Stimulated activated CD8-positive, alpha-beta memory T cell treated with anti-CD3 and anti-CD28 coated beads, Interleukin-7, amount 100 ng/mL, for 1 hour (primary cell): Measurements from ENCODE around the gene CFAP410.

Experiments used
- DNase-seq, 2 donors: peaks; one replicate each; pipeline ENCODE4 v3.0.0-alpha.2; 2020; ENCODE audit warnings: low read depth in 2 of 2

CFAP410 gene

DNA sequence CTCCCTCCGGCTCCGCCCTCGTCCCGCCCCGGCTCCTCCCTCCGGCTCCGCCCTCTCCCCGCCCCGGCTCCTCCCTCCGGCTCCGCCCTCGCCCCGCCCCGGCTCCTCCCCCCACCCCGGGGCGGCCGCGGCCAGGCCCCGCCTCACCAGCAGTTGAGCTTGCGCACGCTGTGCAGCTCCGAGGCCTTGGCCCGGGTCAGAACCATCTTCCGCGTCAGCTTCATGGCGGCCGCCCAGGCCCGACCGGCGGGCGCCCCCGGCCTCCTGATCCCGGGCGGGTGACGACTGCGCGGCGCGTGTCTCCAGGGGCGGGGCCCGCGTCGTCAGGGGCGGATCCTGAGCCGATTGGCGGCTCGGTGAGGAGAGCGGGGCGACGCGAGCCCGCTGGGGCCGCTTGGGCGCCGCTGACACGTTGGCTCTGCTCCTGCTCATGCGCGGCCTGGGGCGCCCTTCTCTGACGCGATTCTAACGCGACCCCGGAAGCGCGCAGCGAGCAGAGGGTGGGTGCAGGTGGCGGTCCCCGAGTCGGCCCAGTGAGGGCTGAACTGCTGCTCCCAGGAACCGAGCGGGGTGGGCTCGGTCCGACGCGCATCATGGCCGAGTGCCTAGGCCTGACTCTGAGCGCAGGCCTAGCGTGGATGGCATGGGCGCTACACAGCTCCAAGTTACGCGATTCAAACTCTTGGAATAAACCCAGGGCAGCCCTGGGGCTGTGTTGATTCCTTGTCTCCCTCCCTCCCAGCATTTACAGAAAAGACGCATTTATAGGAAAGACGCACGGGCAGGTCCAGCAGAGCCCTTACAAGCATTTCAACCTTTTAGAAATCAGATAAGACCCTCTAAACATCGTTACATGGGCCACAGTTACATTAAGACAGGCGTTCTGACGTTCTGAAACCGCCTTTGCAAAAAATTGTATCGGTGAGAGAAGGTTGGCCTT, at the start of gene CFAP410:
CFAP410 (minus strand) TSS at position 420 of the 940 bp plus-strand sequence; CDS start at position 224, 196 bp downstream.
- DNase-seq: peak; percentile 88 to 89

DNA sequence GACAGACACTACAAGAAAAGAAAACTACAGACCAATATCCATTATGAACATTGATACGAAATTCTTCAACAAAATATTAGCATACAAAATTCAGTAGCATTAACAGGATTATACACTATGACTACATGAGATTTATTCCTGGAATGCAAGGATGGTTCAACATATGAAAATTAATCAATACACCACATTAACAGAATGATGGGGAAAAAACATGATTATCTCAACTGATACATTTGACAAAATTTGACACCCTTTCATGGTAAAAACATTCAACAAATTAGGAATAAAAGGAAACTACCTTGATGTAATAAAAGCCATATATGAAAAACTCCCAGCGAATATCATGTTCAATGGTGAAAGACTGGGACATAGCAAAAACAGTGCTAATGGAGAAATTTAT, 45.8 kb upstream of the CFAP410 start:
- no peak for DNase-seq

DNA sequence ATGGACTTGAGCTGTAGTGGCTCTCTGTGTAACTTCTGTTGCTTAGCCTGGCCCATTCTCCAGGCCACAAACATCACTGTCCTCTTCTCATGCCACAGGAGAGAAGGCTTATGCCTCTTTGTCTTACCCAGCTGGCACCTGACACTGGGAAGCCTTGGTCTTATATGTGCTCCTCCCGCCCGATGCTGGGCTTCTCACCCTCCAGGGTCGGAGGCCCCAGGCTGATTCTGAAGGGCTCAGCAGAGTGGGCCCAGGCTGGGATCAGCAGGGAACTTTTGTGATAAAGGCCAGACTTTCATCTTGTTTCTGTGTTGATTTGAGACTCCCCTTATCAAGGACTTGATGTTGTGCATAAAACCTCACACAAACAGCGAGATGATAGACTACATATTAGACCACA, 44.0 kb upstream of the CFAP410 start:
- no peak for DNase-seq

DNA sequence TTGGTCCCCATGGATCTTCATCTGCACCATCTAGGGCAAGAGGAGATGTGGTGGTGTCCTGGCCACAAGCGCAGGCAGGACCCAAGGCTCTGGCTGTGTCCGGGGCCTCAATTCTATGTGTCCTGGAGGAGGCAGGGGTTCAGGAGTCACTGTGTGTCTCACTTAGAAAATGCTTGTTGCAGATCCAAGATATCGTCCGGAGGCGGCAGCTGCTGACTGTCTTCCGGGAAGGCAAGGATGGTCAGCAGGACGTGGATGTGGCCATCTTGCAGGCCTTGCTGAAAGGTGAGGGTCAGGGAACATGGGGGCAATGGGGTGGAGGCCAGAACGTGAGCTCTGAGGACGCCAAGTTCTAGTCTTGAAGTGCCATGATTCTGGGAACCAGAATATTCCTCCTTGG, 43.3 kb upstream of the CFAP410 start:
- DNase-seq: no peak

DNA sequence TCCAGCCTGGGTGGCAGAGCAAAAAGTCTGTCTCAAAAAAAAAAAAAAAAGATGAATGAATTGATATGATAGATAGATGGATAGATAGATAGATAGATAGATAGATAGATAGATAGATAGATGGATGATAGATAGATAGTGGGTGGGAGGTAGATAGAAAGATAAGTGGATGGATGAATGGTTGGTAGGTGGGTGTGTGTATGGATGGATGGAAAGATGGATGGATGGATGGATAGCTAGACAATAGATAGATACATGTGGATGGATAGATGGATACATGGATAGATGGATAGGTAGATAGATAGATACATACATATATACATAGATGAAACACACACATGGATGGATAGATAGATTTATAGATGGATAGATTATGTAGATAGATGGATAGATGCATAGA, 42.7 kb upstream of the CFAP410 start:
- DNase-seq: no peak

DNA sequence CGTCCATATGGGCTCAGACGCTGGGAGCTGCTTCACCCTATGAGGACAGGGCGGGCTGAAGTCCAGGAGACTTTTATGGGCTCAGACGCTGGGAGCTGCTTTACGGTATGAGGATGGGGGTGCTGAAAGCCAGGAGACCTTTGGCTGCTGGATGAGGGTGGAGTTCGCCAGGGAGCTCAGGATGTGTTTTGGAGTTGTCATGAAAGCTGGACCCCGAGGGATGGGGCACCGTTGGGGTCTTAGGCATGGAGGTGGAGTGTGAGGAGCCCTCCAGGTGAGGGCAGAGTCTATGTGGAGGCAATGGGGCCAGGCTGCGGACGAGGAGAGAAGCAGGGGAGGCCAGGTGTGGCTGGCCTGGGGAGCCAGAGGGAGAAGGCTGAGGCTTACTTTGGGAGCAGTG, 41.7 kb upstream of the CFAP410 start:
- no peak for DNase-seq

DNA sequence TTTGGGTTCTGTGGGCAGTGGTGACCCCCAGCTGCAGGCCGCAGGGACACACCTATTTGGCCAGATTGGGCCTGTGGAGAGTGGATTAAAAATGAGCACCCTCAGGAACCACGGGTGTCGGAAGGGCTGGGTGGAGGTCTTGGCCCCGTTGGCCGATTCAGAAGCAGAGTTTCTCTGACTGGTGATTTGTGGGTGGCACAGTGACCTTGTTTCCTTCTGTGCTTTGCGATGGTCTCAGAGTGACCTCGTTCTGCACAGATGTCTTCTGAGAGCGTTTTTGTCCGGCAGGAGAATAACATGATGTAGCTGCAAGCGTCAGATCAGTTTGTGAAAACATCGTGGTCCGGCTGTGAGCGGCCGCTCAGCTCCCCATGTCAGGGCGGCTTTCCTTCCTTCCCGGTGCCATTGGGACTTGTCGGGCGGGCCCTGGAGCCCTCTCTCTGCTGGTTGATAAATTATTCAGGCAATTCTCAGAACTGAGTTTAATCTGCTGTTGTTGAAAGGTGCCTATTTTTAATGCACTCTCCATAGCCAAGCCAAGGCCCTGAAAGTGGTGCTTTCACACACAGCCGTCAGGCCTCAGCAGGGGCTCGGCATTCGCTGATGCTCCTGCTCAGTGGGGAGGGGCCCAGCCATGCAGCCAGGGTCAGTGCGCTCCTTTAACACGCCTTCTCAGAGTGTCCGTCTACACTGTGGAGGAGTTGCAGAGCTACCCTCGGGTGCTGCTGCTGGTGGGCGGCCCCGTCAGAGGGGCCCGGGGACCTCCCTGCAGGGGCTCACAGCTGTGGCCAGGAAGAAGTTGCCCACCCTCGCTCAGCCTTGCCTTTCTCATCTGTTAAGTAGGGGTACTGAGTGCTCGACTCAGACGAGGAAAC, 41.0 kb upstream of the CFAP410 start:
- DNase-seq: no peak

DNA sequence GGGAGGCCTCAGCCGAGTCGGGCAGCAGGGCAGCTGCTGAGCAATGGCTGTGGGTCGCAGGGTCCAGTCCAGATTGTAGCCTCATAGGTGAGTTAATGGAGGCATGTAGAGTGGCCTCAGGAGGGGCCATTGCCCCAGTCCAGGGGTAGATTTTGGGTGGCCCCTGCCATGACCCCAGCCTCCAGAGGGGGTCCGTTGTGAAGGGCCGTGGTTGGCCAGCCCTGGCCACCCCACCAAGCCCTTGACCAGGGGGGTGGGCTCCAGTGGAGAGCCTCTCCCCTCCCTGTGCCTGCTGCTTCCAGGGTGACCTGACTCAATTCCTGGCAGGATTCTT, 40.3 kb upstream of the CFAP410 start:
- DNase-seq: no peak

DNA sequence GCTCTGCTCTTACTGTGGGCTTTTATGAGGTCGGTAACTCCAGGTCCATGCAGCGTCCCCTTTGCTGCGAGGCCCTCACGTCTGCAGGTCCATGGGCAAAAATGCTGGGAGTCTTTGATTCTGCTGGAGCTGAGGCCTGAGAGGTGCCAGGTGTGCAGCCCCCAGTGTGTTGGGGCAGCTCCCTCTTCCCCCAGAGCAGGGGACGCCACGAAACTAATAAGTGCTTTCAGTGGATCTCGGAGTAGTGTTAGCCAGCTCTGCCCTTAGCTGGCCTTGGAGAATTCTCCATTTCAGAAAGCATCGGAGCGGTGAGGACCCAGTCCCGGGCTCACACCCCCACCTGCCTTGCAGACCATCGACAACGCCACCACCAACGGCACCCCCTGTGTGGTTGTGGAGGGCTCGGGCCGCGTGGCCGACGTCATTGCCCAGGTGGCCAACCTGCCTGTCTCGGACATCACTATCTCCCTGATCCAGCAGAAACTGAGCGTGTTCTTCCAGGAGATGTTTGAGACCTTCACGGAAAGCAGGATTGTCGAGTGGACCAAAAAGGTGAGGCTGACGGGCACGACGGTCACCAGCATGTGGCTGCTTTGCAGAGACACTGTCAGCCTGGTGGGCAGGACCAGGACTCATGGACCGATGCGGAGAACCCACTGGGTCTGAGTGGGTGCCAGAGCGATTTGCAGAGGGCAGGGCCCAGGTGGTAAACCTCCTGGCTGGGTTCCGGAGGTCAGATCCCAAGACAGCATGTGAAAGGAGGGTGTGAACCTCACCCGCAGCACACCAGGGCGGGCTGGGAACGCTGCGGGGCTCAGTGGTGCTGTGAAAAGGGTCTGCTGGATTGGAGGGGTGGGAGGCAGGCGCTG, 39.7 kb upstream of the CFAP410 start:
- DNase-seq: no peak

DNA sequence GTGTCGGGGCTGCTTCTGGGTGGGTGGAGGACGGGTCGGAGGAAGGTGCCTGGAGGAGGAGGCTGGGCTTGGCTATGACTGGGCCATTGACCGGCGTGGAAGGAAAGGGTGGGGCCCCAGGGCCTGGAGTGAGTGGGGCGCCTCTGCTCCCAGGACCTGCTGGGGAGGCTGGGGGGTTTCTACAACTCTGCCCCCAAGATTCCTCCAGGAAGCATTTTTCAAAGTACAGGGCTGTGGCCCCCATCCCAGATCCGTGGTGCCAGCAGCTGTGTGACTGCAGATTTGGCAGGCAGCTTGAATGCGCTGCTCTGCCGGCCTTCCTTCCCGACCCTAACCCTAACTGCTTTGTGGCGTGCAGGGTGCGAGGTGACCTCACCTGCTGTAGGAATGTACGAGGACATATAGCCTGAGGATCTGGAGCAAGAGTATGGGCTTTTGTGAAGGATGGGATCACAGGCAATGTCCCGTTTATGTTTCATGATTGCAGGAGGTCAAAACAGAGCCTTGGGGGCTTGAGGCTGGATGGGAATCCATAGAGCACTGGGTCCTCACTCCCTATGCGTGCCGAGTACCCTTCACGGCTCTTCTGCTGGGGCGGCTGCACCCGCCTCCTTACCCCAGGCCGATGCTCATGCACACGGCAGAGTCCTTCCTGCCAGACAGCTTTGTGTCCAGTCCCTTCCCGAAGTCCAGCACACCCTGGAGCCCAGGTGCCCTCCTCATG, 38.9 kb upstream of the CFAP410 start:
- DNase-seq: no peak

DNA sequence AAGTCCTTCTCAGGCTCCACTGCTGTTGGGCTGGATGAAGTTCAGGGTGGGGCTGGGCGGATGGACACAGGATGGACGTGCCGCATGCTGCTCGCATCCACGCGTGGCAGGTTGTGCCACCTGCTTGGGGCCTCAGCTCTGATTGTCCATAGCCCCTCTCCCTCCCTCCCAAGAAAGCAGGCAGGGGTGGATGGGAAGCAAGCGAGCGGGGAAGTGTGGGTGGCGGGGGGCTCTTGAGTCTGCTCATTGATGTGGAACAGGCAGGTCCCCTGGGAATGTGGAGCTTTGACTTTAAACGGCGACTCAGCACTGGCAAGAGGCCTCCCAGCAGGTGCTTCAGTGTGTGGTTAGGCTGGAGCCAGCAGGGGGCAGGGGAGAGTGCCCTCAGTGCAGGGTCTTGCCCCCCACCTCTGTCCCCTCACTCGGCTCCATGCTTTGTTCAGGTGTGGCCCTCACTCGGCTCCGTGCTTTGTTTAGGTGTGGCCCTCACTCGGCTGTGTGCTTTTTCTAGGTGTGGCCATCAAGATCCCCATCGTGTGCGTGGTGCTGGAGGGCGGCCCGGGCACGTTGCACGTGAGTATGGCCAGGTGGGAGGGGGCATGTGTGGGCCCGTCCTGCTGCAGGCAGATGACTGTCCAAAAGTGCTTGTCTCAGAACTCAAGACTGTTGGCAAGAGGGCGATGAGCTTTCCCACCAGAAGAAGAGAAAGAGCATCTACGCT, 38.2 kb upstream of the CFAP410 start:
- no peak for DNase-seq

DNA sequence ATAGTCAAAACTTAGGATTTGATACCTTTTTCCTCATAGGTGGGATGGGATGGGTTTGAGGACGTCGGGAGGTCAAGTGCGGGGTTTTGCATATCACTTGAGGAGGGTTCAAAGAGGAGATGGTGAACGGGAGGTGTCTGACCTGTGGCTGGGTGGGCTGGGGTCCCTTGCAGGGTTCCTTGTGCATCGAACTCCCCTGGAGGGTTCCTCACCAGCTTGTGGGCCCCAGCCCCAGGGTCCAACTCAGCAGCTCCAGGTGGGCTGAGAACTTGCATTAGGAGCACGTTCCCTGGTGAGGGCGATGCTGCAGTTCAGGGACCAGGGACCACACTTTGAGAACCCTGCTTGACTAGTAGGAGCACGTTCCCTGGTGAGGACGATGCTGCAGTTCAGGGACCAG, 37.4 kb upstream of the CFAP410 start:
- DNase-seq: no peak

DNA sequence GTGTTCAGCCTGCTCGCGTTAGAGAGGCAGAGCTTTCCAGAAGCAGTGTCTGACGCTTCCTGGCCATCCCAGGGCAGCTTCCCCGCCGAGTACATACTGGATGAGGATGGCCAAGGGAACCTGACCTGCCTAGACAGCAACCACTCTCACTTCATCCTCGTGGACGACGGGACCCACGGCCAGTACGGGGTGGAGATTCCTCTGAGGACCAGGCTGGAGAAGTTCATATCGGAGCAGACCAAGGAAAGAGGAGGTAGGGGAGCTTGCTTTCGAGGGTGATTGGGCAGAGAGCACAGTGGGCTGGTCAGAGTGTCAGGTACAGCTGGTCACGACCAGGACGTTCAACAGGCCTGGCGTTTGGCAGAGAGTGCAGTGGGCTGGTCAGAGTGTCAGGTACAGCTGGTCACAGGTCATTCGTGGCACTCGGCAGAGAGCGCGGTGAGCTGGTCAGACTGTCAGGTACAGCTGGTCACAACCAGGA, 36.6 kb upstream of the CFAP410 start:
- no peak for DNase-seq

DNA sequence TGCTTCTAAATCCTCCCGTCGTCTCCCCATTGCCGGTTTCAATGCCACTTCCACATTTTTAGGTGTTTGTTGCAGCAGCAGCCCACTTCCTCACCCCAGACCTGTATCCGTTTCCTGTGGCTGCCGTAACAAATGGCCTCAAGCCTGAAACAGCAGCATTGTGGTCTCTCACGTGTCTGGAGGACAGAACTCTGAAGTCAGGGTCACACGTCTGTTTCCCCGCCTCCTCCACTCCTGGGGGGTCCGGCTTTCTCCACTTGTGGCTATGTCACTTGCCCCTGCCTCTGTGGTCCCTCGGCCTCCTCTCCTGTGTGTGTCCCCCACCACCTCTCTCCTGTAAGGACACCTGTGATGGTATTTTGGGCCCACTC, 36.1 kb upstream of the CFAP410 start:
- DNase-seq: no peak

DNA sequence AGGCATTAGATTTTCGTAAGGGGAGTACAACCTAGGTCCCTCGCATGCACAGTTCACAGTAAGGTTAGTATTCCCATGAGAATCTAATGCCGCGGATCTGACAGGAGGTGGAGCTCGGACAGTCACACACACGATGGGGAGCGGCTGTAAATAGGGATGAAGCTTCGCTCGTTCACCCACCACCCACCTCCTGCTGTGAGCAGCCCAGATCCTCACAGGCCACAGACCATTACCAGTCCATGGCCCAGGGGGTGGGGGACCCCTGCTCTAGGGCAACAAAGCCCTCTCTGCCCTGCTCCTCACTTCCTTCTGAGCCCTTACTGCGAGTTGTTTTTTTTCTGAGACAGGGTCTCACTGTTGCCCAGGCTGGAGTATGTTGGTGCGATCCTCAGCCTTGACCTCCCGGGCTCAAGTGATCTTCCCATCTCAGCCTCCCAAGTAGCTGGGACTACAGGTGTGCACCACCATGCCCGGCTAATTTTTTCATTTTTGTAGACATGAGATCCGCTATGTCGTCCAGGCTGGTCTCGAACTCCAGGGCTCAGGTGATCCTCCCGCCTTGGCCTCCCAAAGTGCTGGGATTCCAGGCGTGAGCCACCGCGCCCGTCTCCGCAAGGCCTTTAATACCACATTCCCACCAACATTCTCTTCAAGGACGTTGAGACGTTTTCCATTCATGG, 35.6 kb upstream of the CFAP410 start:
- DNase-seq: no peak

DNA sequence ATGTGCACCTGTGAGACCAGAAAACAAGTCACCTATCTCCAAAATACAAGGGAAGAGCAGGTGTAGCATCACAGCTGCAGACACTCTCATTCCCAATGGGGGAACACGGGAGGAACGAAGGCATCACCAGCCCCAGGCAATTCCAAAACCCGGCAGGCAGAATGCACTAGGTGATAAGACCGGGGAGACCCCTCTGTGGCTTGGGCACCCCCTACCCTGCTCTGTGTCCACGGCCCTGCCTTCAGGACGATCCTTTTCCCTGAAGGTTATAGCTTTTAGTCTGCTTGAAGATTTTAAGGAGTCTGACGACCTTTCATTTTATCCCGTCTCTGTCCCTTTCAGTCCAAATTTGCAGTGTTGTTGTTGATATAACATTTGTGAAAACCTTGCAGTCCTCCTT, 33.4 kb upstream of the CFAP410 start:
- no peak for DNase-seq

DNA sequence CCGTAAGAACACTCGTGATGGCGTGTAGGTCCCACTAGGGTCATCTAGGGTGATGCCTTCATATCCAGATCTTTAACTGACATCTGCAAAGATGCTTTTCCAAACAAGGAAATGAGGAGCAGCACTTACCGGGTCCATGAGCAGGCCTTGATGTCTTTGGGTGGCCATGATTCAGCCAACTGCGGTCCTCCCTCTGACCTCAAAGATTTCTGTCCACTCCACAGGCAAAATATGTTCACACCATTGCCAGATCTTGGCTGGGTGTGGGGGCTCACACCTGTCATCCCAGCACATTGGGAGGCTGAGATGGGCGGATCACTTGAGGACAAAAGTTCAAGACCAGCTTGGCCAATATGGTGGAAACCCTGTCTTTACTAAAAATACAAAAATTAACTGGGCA, 32.4 kb upstream of the CFAP410 start:
- no peak for DNase-seq

DNA sequence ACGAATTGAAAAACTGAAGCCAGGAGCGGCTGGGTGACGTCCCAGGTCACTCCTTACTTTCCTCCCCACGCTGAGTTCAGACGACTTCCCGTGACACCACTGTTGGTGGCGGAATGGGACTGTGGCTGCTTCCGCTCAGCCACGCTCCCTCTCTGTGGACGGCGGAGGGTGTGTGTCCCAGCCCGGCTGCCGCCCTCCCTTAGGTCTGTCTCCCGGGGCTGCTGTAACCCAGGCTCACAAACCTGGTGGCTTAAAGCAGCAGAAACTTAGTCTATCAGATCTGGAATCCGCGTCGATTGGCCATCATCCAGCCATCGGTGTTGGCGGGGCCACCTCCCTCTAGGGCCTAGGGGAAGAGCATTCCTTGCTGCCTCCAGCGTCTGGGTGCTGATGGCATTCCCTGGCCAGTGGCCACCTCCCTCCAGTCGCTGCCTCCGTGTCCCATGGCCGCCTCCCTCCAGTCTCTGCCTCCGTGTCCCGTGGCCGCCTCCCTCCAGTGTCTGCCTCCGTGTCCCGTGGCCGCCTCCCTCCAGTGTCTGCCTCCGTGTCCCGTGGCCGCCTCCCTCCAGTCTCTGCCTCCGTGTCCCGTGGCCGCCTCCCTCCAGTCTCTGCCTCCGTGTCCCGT, 31.7 kb upstream of the CFAP410 start:
- no peak for DNase-seq

DNA sequence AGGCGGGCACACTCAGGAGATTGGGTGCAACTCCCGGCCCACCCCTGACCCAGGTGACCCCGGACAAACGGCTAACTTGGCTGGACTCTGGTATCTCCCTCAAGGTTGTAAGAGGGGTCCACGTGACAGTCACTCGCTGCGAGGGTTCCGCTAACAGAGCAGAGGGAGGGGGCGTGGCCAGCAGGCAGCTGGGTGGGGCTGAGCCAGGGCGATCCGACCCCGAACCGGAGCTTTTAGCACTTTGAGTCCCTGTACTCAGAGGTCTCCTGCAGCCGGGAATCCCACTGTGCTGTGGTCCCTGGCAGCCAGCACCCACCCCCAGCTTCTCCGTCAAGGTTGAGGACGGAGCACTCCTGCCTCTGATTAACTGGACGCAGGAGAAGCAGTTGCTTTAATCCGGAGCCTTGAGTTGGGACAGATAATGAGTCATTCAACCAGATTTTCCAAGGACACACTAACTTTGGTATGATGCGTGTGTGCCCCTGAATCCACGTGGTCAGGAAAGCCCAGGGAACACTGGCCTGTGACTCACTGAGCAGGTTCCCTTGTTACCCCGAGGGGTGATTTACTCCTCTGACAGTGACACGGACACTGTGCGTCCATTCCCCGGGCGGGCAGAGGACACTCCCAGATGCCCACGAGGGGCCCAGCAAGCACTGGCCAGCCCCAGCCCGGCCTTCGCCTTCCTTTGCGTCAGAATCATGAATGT, 31.0 kb upstream of the CFAP410 start:
- no peak for DNase-seq
